CD14-positive monocyte (primary cell): ENCODE data around the gene ZRSR2. TPM values are rescaled to one million over a fixed set of nuclear protein-coding genes. Genes with fewer than 3 reads are reported as not detected.
A peak's percentile ranks its signal among the peaks of the same experiment; 100 is the strongest.

ENCODE experiments used
- DNase-seq, 3 donors: peaks; one replicate each; pipeline ENCODE4 v3.0.0-alpha.2; 2011 to 2022
- H2AFZ ChIP-seq: 2 replicates; pipeline ENCODE4 v1.6.0; 2012; ENCODE audit warnings: mild to moderate bottlenecking, low read depth, low read length, inconsistent platforms; ENCODE audit not compliant: insufficient read depth, poor library complexity, severe bottlenecking
- H3K27ac ChIP-seq, 2 donors: 1 replicate in 1 of 2; 2 replicates in 1 of 2; pipeline ENCODE4 v1.5.1; 2012 to 2013; ENCODE audit warnings: low read length in 2 of 2, control low read depth in 1 of 2, inconsistent platforms in 1 of 2, low read depth in 1 of 2, mild to moderate bottlenecking in 1 of 2
- H3K27me3 ChIP-seq, 2 donors: one replicate each; pipeline versions ENCODE4 v1.6.0 to v1.6.1; 2011 to 2013; ENCODE audit warnings: low read length in 2 of 2; ENCODE audit not compliant: control insufficient read depth in 2 of 2, insufficient read depth in 2 of 2
- H3K36me3 ChIP-seq, 2 donors: replicated peaks in 1 of 2; 1 replicate in 1 of 2; 2 replicates in 1 of 2; pipeline versions ENCODE4 v1.5.1 to v1.6.1; 2012 to 2013; ENCODE audit warnings: low read length in 2 of 2, control low read depth in 1 of 2, inconsistent platforms in 1 of 2, mild to moderate bottlenecking in 1 of 2; ENCODE audit not compliant: insufficient read depth in 2 of 2, control insufficient read depth in 1 of 2
- H3K4me1 ChIP-seq, 2 donors: 1 replicate in 1 of 2; 2 replicates in 1 of 2; pipeline versions ENCODE4 v1.5.1 to v1.6.1; 2012 to 2013; ENCODE audit warnings: low read length in 2 of 2, control low read depth in 1 of 2, inconsistent platforms in 1 of 2, mild to moderate bottlenecking in 1 of 2, moderate library complexity in 1 of 2; ENCODE audit not compliant: insufficient read depth in 2 of 2, control insufficient read depth in 1 of 2
- H3K4me2 ChIP-seq: replicated peaks from 2 replicates; pipeline ENCODE3; 2012; ENCODE audit warnings: low read length, moderate library complexity, mild to moderate bottlenecking; ENCODE audit not compliant: poor library complexity, severe bottlenecking; ENCODE audit errors: extremely low read depth
- H3K4me3 ChIP-seq, 3 experiments: fragments of 200-600 bp in 1 of 3; sonication (generic) in 1 of 3; replicated peaks in 1 of 3; 1 replicate in 2 of 3; 2 replicates in 1 of 3; pipeline ENCODE4 v1.5.1; 2011 to 2013; ENCODE audit warnings: low read length in 3 of 3, mild to moderate bottlenecking in 3 of 3, control low read depth in 2 of 3, low read depth in 2 of 3, inconsistent platforms in 1 of 3, moderate library complexity in 1 of 3
- H3K79me2 ChIP-seq: 2 replicates; pipeline ENCODE4 v1.6.0; 2012; ENCODE audit warnings: mild to moderate bottlenecking, control low read depth, inconsistent platforms, low read length, moderate library complexity; ENCODE audit not compliant: insufficient read depth
- H3K9ac ChIP-seq: 2 replicates; pipeline ENCODE4 v1.6.0; 2017; ENCODE audit warnings: low read length, mild to moderate bottlenecking; ENCODE audit not compliant: insufficient read depth, poor library complexity, severe bottlenecking
- H3K9me3 ChIP-seq, 2 donors: replicated peaks in 1 of 2; 1 replicate in 1 of 2; 2 replicates in 1 of 2; pipeline versions ENCODE4 v1.5.1 to v1.6.1; 2012 to 2013; ENCODE audit warnings: low read length in 2 of 2, control low read depth in 1 of 2; ENCODE audit not compliant: control insufficient read depth in 1 of 2, insufficient read depth in 1 of 2
- H4K20me1 ChIP-seq: 2 replicates; pipeline ENCODE4 v1.6.0; 2012; ENCODE audit warnings: mild to moderate bottlenecking, low read length, control low read depth, moderate library complexity; ENCODE audit not compliant: insufficient read depth
- H3K27ac Mint-ChIP-seq, 7 donors: one replicate each; pipeline ENCODE4 v1.8.0; 2020; ENCODE audit warnings: mild to moderate bottlenecking in 7 of 7, mixed read lengths in 7 of 7, moderate library complexity in 6 of 7, inconsistent platforms in 2 of 7
- H3K27me3 Mint-ChIP-seq, 3 donors: one replicate each; pipeline ENCODE4 v1.8.0; 2021 to 2022; ENCODE audit warnings: low read depth in 3 of 3, mild to moderate bottlenecking in 3 of 3, mixed read lengths in 3 of 3, moderate library complexity in 3 of 3, inconsistent platforms in 1 of 3
- H3K36me3 Mint-ChIP-seq, 2 donors: one replicate each; pipeline ENCODE4 v1.8.0; 2020; ENCODE audit warnings: mixed read lengths in 2 of 2, inconsistent platforms in 1 of 2, mild to moderate bottlenecking in 1 of 2
- H3K4me1 Mint-ChIP-seq: one replicate; pipeline ENCODE4 v1.8.0; 2020; ENCODE audit warnings: mild to moderate bottlenecking, mixed read lengths
- H3K4me3 Mint-ChIP-seq, 2 donors: one replicate each; pipeline ENCODE4 v1.8.0; 2020; ENCODE audit warnings: mild to moderate bottlenecking in 2 of 2, mixed read lengths in 2 of 2, moderate library complexity in 1 of 2
- H3K9me3 Mint-ChIP-seq, 7 donors: one replicate each; pipeline ENCODE4 v1.8.0; 2020 to 2022; ENCODE audit warnings: mixed read lengths in 7 of 7, mild to moderate bottlenecking in 6 of 7, moderate library complexity in 6 of 7, inconsistent platforms in 2 of 7
- WGBS: methylation state at CpG from one replicate; pipeline ENCODE4 v1.1.5; 2013; ENCODE audit warnings: missing lambda C conversion rate; ENCODE audit not compliant: insufficient coverage; 5-methylcytosine and 5-hydroxymethylcytosine counted together
- intact Hi-C, 2 donors: fragments of 100-400 bp; cut with micrococcal nuclease; formaldehyde crosslinking; loops; one replicate each; pipeline versions ENCODE4 v1.15.0 to v1.15.1; 2023
- polyA plus RNA-seq, 3 donors: library from polyadenylated mRNA; depleted of rRNA in 1 of 3; unstranded in 2 of 3; stranded (reverse) in 1 of 3; fragments of 300-500 nt in 2 of 3; fragments of >200 nt in 1 of 3; fragmentation: Illumina TruSeq in 2 of 3; gene quantifications; 1 replicate in 2 of 3; 2 replicates in 1 of 3; pipeline ENCODE4 v1.2.3, GENCODE V29; 2012 to 2021
- TF ChIP-seq, protein P1 (sequence below): fragments of 200-600 bp; IDR thresholded peaks from one replicate; pipeline ENCODE4 v1.8.0; 2022; ENCODE audit warnings: antibody characterized with exemption, mild to moderate bottlenecking

ZRSR2 gene
- polyA plus RNA-seq, 3 donors = 9.3 to 32.1 (median 11.2) TPM

DNA sequence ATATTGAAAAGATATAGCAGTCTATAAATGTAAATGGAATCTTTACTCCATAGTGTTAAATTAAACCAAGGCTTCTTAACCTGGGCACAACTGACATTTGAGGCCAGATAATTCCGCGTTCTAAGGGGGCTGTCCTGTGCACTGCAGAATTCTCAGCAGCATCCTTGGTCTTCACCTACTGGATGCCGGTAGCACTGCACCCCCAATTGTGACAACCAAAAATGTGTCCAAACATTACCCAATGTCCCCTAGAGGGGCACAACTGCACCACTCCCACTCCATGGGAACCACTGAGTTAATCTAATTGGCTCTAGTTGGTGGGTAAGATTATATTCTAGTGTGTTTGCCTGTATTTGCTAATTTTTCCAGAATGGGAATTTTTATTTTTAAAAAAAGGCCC lies 47.7 kb downstream of the ZRSR2 start:
- H3K4me1 Mint-ChIP-seq = peaks cover 7% of the 10 kb centered on the region
- H3K27me3 ChIP-seq = peaks cover 0 to 12% of the 10 kb centered on the region in 2 donors
- no peaks in the 10 kb centered on the region for H3K9me3 ChIP-seq
- peaks cover 90% of the 10 kb centered on the region for H4K20me1 ChIP-seq
- peaks cover 91% of the 10 kb centered on the region for H3K79me2 ChIP-seq
- no CpG with 5 or more reads among the region's 3 CpGs for WGBS
- TF ChIP-seq, protein P1, sequence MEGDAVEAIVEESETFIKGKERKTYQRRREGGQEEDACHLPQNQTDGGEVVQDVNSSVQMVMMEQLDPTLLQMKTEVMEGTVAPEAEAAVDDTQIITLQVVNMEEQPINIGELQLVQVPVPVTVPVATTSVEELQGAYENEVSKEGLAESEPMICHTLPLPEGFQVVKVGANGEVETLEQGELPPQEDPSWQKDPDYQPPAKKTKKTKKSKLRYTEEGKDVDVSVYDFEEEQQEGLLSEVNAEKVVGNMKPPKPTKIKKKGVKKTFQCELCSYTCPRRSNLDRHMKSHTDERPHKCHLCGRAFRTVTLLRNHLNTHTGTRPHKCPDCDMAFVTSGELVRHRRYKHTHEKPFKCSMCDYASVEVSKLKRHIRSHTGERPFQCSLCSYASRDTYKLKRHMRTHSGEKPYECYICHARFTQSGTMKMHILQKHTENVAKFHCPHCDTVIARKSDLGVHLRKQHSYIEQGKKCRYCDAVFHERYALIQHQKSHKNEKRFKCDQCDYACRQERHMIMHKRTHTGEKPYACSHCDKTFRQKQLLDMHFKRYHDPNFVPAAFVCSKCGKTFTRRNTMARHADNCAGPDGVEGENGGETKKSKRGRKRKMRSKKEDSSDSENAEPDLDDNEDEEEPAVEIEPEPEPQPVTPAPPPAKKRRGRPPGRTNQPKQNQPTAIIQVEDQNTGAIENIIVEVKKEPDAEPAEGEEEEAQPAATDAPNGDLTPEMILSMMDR = peak; percentile 24
- H3K36me3 Mint-ChIP-seq = peaks cover 24 to 88% of the 10 kb centered on the region in 2 donors
- H3K27me3 Mint-ChIP-seq = peaks cover 0 to 22% (median 0%) of the 10 kb centered on the region in 3 donors
- no peak overlapping the region for H3K4me3 ChIP-seq
- H3K4me1 ChIP-seq = no peaks in the 10 kb centered on the region
- no peak overlapping the region for H3K27ac ChIP-seq
- H3K9me3 Mint-ChIP-seq = peaks cover 0 to under 1% (median 0%) of the 10 kb centered on the region in 7 donors
- no peak overlapping the region for H2AFZ ChIP-seq
- H3K4me2 ChIP-seq = no peak overlapping the region
- intact Hi-C loops = no loop called here
- H3K36me3 ChIP-seq = peaks cover 36 to 77% of the 10 kb centered on the region in 2 donors
- DNase-seq = peak in 1 of 3 donors; percentile 7
- no peak overlapping the region for H3K27ac Mint-ChIP-seq
- no peak overlapping the region for H3K9ac ChIP-seq
- no peak overlapping the region for H3K4me3 Mint-ChIP-seq

DNA sequence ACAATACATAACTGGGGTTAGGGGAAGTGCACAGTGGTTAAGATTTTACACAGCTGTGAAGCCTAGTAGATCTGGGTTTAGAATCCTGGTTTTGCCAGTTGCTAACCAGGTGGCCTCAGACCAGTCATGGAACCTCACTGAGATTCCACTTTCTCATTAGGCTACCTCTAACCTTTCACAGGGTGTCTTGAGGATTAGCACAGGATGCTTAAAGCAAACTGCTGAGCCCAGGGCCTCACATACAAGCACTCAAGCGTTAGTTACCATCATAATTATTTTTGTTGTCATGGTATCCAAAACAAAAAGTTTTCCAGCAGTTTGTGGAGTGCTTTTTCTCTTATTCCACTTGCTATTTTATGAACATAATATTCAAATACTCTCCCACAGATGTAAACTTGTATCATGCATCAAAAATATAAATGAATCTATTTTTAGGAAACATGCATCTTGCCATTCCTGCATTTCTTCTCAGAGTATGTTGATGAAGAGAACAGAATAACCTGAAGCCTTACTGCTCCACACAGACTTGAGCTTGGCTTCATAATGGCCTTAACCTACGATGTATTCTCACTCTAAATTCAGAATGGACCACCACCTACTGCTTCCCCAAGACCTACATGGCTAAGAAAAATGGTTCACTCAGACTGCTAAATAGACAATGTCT lies 51.7 kb downstream of the ZRSR2 start:
- Histone ChIP-seq H2AFZ (no peak overlapping the region), H3K79me2 (peaks cover 96% of the 10 kb centered on the region), H3K9me3 (no peaks in the 10 kb centered on the region), H3K9ac (no peak overlapping the region), H3K27me3 (peaks cover 0 to 24% of the 10 kb centered on the region in 2 donors), H3K36me3 (peaks cover 55 to 90% of the 10 kb centered on the region in 2 donors), H3K4me2 (no peak overlapping the region), H3K4me3 (no peak overlapping the region), H3K4me1 (peaks cover 0 to 9% of the 10 kb centered on the region in 2 donors), H4K20me1 (peaks cover 94% of the 10 kb centered on the region), H3K27ac (peak overlapping the region in 1 of 2 donors; percentile 32)
- WGBS = no CpG with 5 or more reads among the region's 2 CpGs
- Mint-ChIP-seq H3K27ac (peak overlapping the region in 2 of 7 donors; percentile 2 to 32), H3K9me3 (peaks cover 0 to 4% (median 0%) of the 10 kb centered on the region in 7 donors), H3K4me3 (no peak overlapping the region), H3K36me3 (peaks cover 44 to 94% of the 10 kb centered on the region in 2 donors), H3K27me3 (peaks cover 0 to 33% (median 0%) of the 10 kb centered on the region in 3 donors), H3K4me1 (peaks cover 13% of the 10 kb centered on the region)
- DNase-seq = no peak
- TF ChIP-seq, protein P1 = no peak
- intact Hi-C loops = no loop called here
